Activated CD8-positive, alpha-beta T cell treated with anti-CD3 and anti-CD28 coated beads for 36 hours (primary cell): Measurements from ENCODE around the gene MRPL4. TPM values are rescaled to one million over a fixed set of nuclear protein-coding genes. Genes with fewer than 3 reads are reported as not detected.

ENCODE experiments used
- ATAC-seq: fragments of 200-7000 bp; cut with Tn5 transposase; one replicate; pipeline ENCODE4 v1.10.0; 2021; ENCODE audit warnings: mild to moderate bottlenecking, moderate library complexity
- CTCF ChIA-PET: fragments of 350-600 bp; sonication (Branson Sonifier 250); formaldehyde crosslinking; loops from one replicate; lab custom pipeline; 2021; ENCODE audit warnings: antibody characterized with exemption; lab: Charles Lee
- POLR2A ChIA-PET: fragments of 350-600 bp; sonication (Branson Sonifier 250); formaldehyde crosslinking; loops from one replicate; lab custom pipeline; 2021; ENCODE audit warnings: antibody characterized with exemption; lab: Charles Lee
- DNase-seq: peaks from one replicate; pipeline ENCODE4 v3.0.0-alpha.2; 2020
- H3K27ac Mint-ChIP-seq: one replicate; pipeline ENCODE4 v1.8.0; 2021; ENCODE audit warnings: mild to moderate bottlenecking, mixed read lengths
- H3K27me3 Mint-ChIP-seq: one replicate; pipeline ENCODE4 v1.8.0; 2021; ENCODE audit warnings: mixed read lengths
- H3K36me3 Mint-ChIP-seq: one replicate; pipeline ENCODE4 v1.8.0; 2021; ENCODE audit warnings: low read depth, mixed read lengths
- H3K4me1 Mint-ChIP-seq: one replicate; pipeline ENCODE4 v1.8.0; 2021; ENCODE audit warnings: low read depth, mixed read lengths
- H3K4me3 Mint-ChIP-seq: one replicate; pipeline ENCODE4 v1.8.0; 2021; ENCODE audit warnings: mild to moderate bottlenecking, moderate library complexity, mixed read lengths
- H3K9me3 Mint-ChIP-seq: one replicate; pipeline ENCODE4 v1.8.0; 2021; ENCODE audit warnings: mixed read lengths
- intact Hi-C: fragments of 100-400 bp; cut with micrococcal nuclease; formaldehyde crosslinking; loops from one replicate; pipeline ENCODE4 v1.10.0; 2022
- total RNA-seq, 2 experiments: library from RNA; stranded (reverse); gene quantifications; one replicate each; pipeline ENCODE4 v1.2.3, GENCODE V29; 2021
- TF ChIP-seq, protein P1 (sequence below): fragments of 200-600 bp; IDR thresholded peaks from one replicate; pipeline ENCODE4 v1.8.0; 2022; ENCODE audit warnings: antibody characterized with exemption, mild to moderate bottlenecking

The MRPL4 gene
- total RNA-seq, 2 experiments from 2014 or later = 151 to 153 TPM

- Mint-ChIP-seq H3K27ac (no peak overlapping the region), H3K27me3 (no peaks in the 10 kb centered on the region), H3K9me3 (no peaks in the 10 kb centered on the region), H3K4me3 (no peak overlapping the region), H3K4me1 (peaks cover 16% of the 10 kb centered on the region), H3K36me3 (no peaks in the 10 kb centered on the region)
- ChIA-PET POLR2A (interaction anchor here (1.0 to 2.7 kb wide), 4 partner anchors 9 to 61 kb away, joined by 3 to 7 read pairs (median 4); partner anchors contain the start of gene DNMT1), CTCF (interaction anchor here (1.0 to 3.8 kb wide), 5 partner anchors 9 to 33 kb away, joined by 3 to 23 read pairs (median 3); no protein-coding TSS in a partner anchor)
- peak; percentile 18 for DNase-seq
- TF ChIP-seq, protein P1, sequence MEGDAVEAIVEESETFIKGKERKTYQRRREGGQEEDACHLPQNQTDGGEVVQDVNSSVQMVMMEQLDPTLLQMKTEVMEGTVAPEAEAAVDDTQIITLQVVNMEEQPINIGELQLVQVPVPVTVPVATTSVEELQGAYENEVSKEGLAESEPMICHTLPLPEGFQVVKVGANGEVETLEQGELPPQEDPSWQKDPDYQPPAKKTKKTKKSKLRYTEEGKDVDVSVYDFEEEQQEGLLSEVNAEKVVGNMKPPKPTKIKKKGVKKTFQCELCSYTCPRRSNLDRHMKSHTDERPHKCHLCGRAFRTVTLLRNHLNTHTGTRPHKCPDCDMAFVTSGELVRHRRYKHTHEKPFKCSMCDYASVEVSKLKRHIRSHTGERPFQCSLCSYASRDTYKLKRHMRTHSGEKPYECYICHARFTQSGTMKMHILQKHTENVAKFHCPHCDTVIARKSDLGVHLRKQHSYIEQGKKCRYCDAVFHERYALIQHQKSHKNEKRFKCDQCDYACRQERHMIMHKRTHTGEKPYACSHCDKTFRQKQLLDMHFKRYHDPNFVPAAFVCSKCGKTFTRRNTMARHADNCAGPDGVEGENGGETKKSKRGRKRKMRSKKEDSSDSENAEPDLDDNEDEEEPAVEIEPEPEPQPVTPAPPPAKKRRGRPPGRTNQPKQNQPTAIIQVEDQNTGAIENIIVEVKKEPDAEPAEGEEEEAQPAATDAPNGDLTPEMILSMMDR = no peak
- ATAC-seq = no peak
- intact Hi-C loops = no loop called here
Observed at GRCh38 chr19:10227026-10227971, 24.7 kb upstream of the MRPL4 start.

DNA sequence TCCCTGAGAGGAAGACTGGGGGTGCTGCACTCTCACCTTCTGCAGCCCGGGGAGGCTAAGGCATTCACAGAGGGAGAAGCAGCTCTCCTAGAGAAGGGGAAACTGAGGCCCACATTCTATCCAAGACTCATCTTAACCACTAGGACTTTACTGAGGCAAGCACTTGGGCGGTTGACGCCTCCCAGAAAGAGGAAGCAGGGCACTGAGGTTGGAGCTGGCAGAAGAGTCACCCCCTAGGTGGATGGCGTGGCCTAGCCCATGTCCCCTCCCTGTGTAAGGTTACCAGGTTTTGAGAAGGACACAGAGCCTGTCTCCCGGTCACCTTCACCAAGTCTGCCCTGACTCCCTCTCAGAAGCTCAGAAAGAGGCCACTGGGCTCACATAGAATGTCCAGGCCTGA is 23.6 kb upstream of the MRPL4 start:
- H3K9me3 Mint-ChIP-seq = no peaks in the 10 kb centered on the region
- ChIA-PET POLR2A (interaction anchor here (0.8 to 1.2 kb wide), 4 partner anchors 27 to 133 kb away, joined by 3 read pairs; no protein-coding TSS in a partner anchor), CTCF (interaction anchor here (1.0 to 3.8 kb wide), 10 partner anchors 12 to 85 kb away, joined by 3 to 23 read pairs (median 5); partner anchors contain the start of gene DNMT1)
- H3K4me1 Mint-ChIP-seq = peaks cover 16% of the 10 kb centered on the region
- intact Hi-C loops = no loop called here
- no peak overlapping the region for H3K4me3 Mint-ChIP-seq
- DNase-seq (no peak), ATAC-seq (no peak)
- H3K27me3 Mint-ChIP-seq = no peaks in the 10 kb centered on the region
- no peaks in the 10 kb centered on the region for H3K36me3 Mint-ChIP-seq
- H3K27ac Mint-ChIP-seq = no peak overlapping the region
- TF ChIP-seq, protein P1 = no peak

DNA sequence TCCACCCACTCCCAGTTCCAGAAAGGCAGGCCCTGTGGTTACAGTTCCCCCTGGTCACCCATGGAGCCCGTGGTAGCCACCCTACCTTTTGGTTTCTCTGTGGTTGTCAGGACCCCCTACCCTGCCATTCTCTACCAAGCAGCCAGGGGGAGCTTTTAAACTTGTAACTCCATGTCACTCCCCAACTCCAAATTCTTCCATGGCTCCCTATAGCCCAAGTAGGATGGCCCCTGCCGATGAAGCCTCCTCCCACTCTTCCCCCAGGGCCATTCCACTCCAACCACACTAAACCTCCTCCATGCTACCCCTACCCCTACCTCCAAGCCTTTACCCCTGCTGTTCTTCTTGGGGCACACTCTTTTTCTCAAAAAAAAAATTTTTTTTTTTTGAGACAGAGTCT is 23.1 kb upstream of the MRPL4 start:
- Mint-ChIP-seq H3K36me3 (no peaks in the 10 kb centered on the region), H3K9me3 (no peaks in the 10 kb centered on the region), H3K27ac (peak overlapping the region; percentile 16), H3K4me1 (peaks cover 16% of the 10 kb centered on the region), H3K4me3 (no peak overlapping the region), H3K27me3 (no peaks in the 10 kb centered on the region)
- CTCF ChIA-PET = interaction anchor here (0.8 to 3.8 kb wide), 11 partner anchors 11 to 105 kb away, joined by 3 to 23 read pairs (median 5); partner anchors contain the start of gene DNMT1
- ATAC-seq (peak; percentile 31), DNase-seq (peak; percentile 61)
- TF ChIP-seq, protein P1 = peak; percentile 77
- intact Hi-C loops = no loop called here
- POLR2A ChIA-PET = interaction anchor here (0.7 to 1.2 kb wide), 4 partner anchors 30 to 133 kb away, joined by 3 read pairs; no protein-coding TSS in a partner anchor

GRCh38 chr19:10230173-10230860 is 21.7 kb upstream of the MRPL4 start:
- ChIA-PET CTCF (interaction anchor here (0.9 to 3.8 kb wide), 3 partner anchors 19 to 159 kb away, joined by 3 to 23 read pairs (median 3); partner anchors contain the start of gene MRPL4), POLR2A (interaction anchor here (1.0 kb wide), 1 partner anchor 61 kb away, joined by 3 read pairs; no protein-coding TSS in a partner anchor)
- Mint-ChIP-seq H3K27me3 (no peaks in the 10 kb centered on the region), H3K4me3 (peak overlapping the region; percentile 82), H3K9me3 (no peaks in the 10 kb centered on the region), H3K36me3 (no peaks in the 10 kb centered on the region), H3K27ac (peak overlapping the region; percentile 81), H3K4me1 (peaks cover 19% of the 10 kb centered on the region)
- TF ChIP-seq, protein P1 = no peak
- peak; percentile 22 for ATAC-seq
- intact Hi-C loops = no loop called here
- DNase-seq = peak; percentile 69
